Measurements from ENCODE around the gene NTRK2.

Gene NTRK2

DNA sequence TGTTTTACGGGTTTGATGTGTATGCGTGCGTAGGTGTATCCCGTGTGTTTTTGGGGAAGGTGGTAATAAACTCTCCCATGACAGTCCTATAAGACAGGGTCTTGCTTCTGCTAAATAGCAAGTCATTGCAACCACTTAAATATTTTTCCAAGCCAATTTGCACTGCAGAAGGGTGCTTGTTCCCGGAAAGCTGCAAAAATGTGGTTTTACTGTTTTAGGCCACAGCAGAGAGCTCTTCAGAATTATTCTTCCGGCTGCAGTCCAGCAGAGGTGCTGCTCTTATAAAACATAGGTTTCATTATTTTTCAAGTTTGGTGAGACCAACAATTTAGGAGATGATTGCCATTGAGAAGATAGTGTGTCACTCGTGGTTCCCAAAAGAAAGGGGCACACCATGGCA lies 192.8 kb downstream of the NTRK2 start:
- peaks cover 3% of the 10 kb centered on the region for H3K4me1 Mint-ChIP-seq
- H3K27me3 Mint-ChIP-seq, result no peaks in the 10 kb centered on the region
- no peak overlapping the region for H3K27ac Mint-ChIP-seq
- H3K36me3 Mint-ChIP-seq, result no peaks in the 10 kb centered on the region
- H3K9me3 Mint-ChIP-seq, result no peaks in the 10 kb centered on the region
- CTCF ChIA-PET, result no interaction called here
- DNase-seq, result no peak
- H3K4me3 Mint-ChIP-seq, result no peak overlapping the region

DNA sequence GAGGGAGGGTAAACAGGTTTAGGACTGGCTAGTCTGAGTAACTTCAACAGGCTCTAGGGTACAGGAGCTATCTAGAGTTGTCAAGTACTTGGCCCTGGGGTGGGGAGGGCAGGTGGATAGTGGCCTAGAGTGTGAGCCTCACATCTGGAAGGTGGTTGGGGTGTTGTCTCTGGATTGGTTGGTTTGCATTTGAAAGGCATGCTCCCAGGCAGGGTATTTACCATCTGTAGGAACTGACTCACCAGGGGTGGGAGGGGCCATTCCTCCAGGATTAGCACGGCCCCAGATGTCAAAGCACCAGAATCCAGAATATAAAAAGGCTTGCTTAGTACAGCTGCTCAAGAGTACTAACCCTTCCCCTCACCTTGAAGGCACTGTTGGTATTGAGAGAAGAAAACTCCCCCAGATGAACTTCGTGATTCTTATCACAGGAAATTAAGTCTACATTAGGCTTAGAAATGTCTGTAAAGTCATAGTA lies 193.3 kb downstream of the NTRK2 start:
- no peak overlapping the region for H3K27ac Mint-ChIP-seq
- DNase-seq, result no peak
- H3K36me3 Mint-ChIP-seq, result no peaks in the 10 kb centered on the region
- CTCF ChIA-PET, result no interaction called here
- H3K4me1 Mint-ChIP-seq, result peaks cover 3% of the 10 kb centered on the region
- H3K9me3 Mint-ChIP-seq, result no peaks in the 10 kb centered on the region
- no peak overlapping the region for H3K4me3 Mint-ChIP-seq
- H3K27me3 Mint-ChIP-seq, result no peaks in the 10 kb centered on the region

DNA sequence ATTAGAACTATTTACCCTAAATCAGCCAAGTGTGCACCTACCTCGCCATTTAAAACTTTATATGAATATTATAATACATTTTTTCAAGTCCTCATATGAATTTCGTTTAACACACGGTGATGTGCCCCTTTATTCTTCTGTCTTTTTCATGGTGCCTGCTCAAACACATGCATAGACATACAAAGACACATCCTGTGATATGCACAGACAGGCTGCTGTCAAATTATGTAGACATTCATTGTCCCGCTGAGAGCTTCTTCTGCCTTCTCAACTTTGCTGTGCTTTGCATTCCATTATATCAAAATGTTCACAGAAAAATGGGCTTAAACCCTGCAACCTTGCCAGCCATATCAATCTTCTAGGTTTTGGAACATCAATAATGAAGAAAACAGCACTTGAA lies 193.8 kb downstream of the NTRK2 start:
- Mint-ChIP-seq H3K4me1 (peaks cover 3% of the 10 kb centered on the region), H3K4me3 (no peak overlapping the region), H3K9me3 (no peaks in the 10 kb centered on the region), H3K27me3 (no peaks in the 10 kb centered on the region), H3K27ac (no peak overlapping the region), H3K36me3 (no peaks in the 10 kb centered on the region)
- DNase-seq, result no peak
- CTCF ChIA-PET, result no interaction called here

- Mint-ChIP-seq H3K36me3 (no peaks in the 10 kb centered on the region), H3K27me3 (no peaks in the 10 kb centered on the region), H3K4me1 (peaks cover 3% of the 10 kb centered on the region), H3K9me3 (no peaks in the 10 kb centered on the region), H3K4me3 (no peak overlapping the region), H3K27ac (no peak overlapping the region)
- CTCF ChIA-PET, result no interaction called here
- DNase-seq, result no peak
These were observed 197.1 kb downstream of the NTRK2 start for GRCh38 chr9:84866396-84867175.

DNA sequence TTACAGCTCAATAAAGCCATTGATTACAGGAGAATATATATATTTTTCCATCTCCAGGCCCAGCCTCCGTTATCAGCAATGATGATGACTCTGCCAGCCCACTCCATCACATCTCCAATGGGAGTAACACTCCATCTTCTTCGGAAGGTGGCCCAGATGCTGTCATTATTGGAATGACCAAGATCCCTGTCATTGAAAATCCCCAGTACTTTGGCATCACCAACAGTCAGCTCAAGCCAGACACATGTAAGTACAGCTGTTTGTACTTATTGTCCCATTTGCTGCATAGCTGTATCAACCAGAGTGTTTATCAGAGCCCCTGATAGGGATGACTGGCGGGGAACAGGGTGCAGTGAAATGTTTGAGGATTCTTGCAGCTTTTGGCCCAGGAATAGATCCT lies 197.7 kb downstream of the NTRK2 start:
- peaks cover 3% of the 10 kb centered on the region for H3K4me1 Mint-ChIP-seq
- no peak overlapping the region for H3K4me3 Mint-ChIP-seq
- H3K36me3 Mint-ChIP-seq, result no peaks in the 10 kb centered on the region
- no peak overlapping the region for H3K27ac Mint-ChIP-seq
- no peak for DNase-seq
- no peaks in the 10 kb centered on the region for H3K9me3 Mint-ChIP-seq
- no peaks in the 10 kb centered on the region for H3K27me3 Mint-ChIP-seq
- CTCF ChIA-PET, result no interaction called here

GRCh38 chr9:84869091-84869490 lies 199.6 kb downstream of the NTRK2 start:
- no peaks in the 10 kb centered on the region for H3K36me3 Mint-ChIP-seq

GRCh38 chr9:84871983-84872382 lies 202.5 kb downstream of the NTRK2 start:
- CTCF ChIA-PET, result interaction anchor here (0.7 kb wide), 1 partner anchor 360 kb away, joined by 3 read pairs; no protein-coding TSS in a partner anchor
- no peaks in the 10 kb centered on the region for H3K36me3 Mint-ChIP-seq
- no peak for DNase-seq

More at GRCh38 chr9:84869091-84869490, 199.6 kb downstream of the NTRK2 start:
- Mint-ChIP-seq H3K27me3 (no peaks in the 10 kb centered on the region), H3K9me3 (no peaks in the 10 kb centered on the region), H3K27ac (no peak overlapping the region), H3K4me1 (no peaks in the 10 kb centered on the region), H3K4me3 (no peak overlapping the region)
- CTCF ChIA-PET, result no interaction called here
- no peak for DNase-seq

GRCh38 chr9:84874022-84874421 lies 204.5 kb downstream of the NTRK2 start:
- H3K27me3 Mint-ChIP-seq, result no peaks in the 10 kb centered on the region
- CTCF ChIA-PET, result no interaction called here
- DNase-seq, result no peak
- H3K4me3 Mint-ChIP-seq, result no peak overlapping the region
- H3K4me1 Mint-ChIP-seq, result no peaks in the 10 kb centered on the region
- no peaks in the 10 kb centered on the region for H3K9me3 Mint-ChIP-seq
- H3K36me3 Mint-ChIP-seq, result no peaks in the 10 kb centered on the region
- H3K27ac Mint-ChIP-seq, result no peak overlapping the region

More at GRCh38 chr9:84871983-84872382, 202.5 kb downstream of the NTRK2 start:
- H3K4me1 Mint-ChIP-seq, result no peaks in the 10 kb centered on the region
- H3K27me3 Mint-ChIP-seq, result no peaks in the 10 kb centered on the region
- H3K4me3 Mint-ChIP-seq, result no peak overlapping the region
- no peaks in the 10 kb centered on the region for H3K9me3 Mint-ChIP-seq
- no peak overlapping the region for H3K27ac Mint-ChIP-seq

- H3K4me1 Mint-ChIP-seq, result no peaks in the 10 kb centered on the region
- H3K36me3 Mint-ChIP-seq, result no peaks in the 10 kb centered on the region
- CTCF ChIA-PET, result no interaction called here
- no peaks in the 10 kb centered on the region for H3K27me3 Mint-ChIP-seq
- H3K27ac Mint-ChIP-seq, result no peak overlapping the region
- H3K4me3 Mint-ChIP-seq, result no peak overlapping the region
- DNase-seq, result no peak
- no peaks in the 10 kb centered on the region for H3K9me3 Mint-ChIP-seq
These were observed 205.1 kb downstream of the NTRK2 start for GRCh38 chr9:84874596-84874995.

GRCh38 chr9:84875193-84875592 lies 205.7 kb downstream of the NTRK2 start:
- Mint-ChIP-seq H3K27ac (no peak overlapping the region), H3K9me3 (no peaks in the 10 kb centered on the region), H3K4me3 (no peak overlapping the region), H3K4me1 (no peaks in the 10 kb centered on the region), H3K27me3 (no peaks in the 10 kb centered on the region), H3K36me3 (no peaks in the 10 kb centered on the region)
- no peak for DNase-seq
- CTCF ChIA-PET, result no interaction called here

- no peak overlapping the region for H3K27ac Mint-ChIP-seq
- CTCF ChIA-PET, result no interaction called here
These were observed 210.1 kb downstream of the NTRK2 start for GRCh38 chr9:84879631-84880030.

GRCh38 chr9:84880835-84881234 lies 211.3 kb downstream of the NTRK2 start:
- H3K27ac Mint-ChIP-seq, result no peak overlapping the region
- no peaks in the 10 kb centered on the region for H3K9me3 Mint-ChIP-seq
- CTCF ChIA-PET, result no interaction called here
- H3K4me1 Mint-ChIP-seq, result no peaks in the 10 kb centered on the region
- H3K36me3 Mint-ChIP-seq, result no peaks in the 10 kb centered on the region
- H3K27me3 Mint-ChIP-seq, result no peaks in the 10 kb centered on the region
- H3K4me3 Mint-ChIP-seq, result no peak overlapping the region
- no peak for DNase-seq

More at GRCh38 chr9:84879631-84880030, 210.1 kb downstream of the NTRK2 start:
- Mint-ChIP-seq H3K9me3 (no peaks in the 10 kb centered on the region), H3K36me3 (no peaks in the 10 kb centered on the region), H3K4me3 (no peak overlapping the region), H3K4me1 (no peaks in the 10 kb centered on the region), H3K27me3 (no peaks in the 10 kb centered on the region)
- DNase-seq, result no peak

DNA sequence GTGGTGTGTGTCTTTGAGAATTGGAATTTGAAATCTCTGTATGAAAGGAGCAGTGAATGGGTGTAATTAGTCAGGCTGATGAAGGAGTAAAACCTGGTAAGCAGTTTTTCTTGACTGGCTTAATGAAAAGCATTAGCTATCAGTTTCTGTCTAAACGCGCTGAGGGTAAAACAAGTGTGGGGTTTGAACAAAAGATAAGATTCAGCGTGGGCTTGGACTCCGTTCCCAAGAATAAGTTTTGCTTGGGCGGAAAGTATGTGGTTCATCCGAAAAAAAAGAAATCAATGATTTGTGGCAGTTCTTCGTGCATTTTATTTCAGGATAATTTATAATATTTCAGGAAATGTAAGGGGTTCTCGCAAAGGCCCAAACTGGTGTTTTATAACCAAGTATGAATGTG lies 217.3 kb downstream of the NTRK2 start:
- Mint-ChIP-seq H3K36me3 (no peaks in the 10 kb centered on the region), H3K4me1 (no peaks in the 10 kb centered on the region), H3K27ac (no peak overlapping the region), H3K4me3 (no peak overlapping the region), H3K9me3 (no peaks in the 10 kb centered on the region), H3K27me3 (no peaks in the 10 kb centered on the region)
- no peak for DNase-seq
- CTCF ChIA-PET, result no interaction called here

GRCh38 chr9:84891924-84892323 lies 222.4 kb downstream of the NTRK2 start:
- H3K4me3 Mint-ChIP-seq, result no peak overlapping the region
- DNase-seq, result no peak
- no peaks in the 10 kb centered on the region for H3K4me1 Mint-ChIP-seq
- H3K27ac Mint-ChIP-seq, result no peak overlapping the region
- no peaks in the 10 kb centered on the region for H3K27me3 Mint-ChIP-seq
- H3K9me3 Mint-ChIP-seq, result no peaks in the 10 kb centered on the region
- CTCF ChIA-PET, result no interaction called here
- no peaks in the 10 kb centered on the region for H3K36me3 Mint-ChIP-seq

- no peak overlapping the region for H3K4me3 Mint-ChIP-seq
- no peak for DNase-seq
- H3K36me3 Mint-ChIP-seq, result no peaks in the 10 kb centered on the region
- H3K27ac Mint-ChIP-seq, result no peak overlapping the region
- H3K27me3 Mint-ChIP-seq, result no peaks in the 10 kb centered on the region
- no peaks in the 10 kb centered on the region for H3K4me1 Mint-ChIP-seq
- CTCF ChIA-PET, result no interaction called here
- no peaks in the 10 kb centered on the region for H3K9me3 Mint-ChIP-seq
These were observed 224.0 kb downstream of the NTRK2 start for GRCh38 chr9:84893419-84894128.

Measured in activated naive CD4-positive, alpha-beta T cell treated with anti-CD3 and anti-CD28 coated beads, Interleukin-2, amount 10 ng/mL, durations not matched to agents 7 days and 5 days (primary cell).